Measurements from ENCODE around the gene ABI3BP. TPM values are rescaled to one million over a fixed set of nuclear protein-coding genes. Genes with fewer than 3 reads are reported as not detected.

The ABI3BP gene
- total RNA-seq, 2 experiments from 2014 or later: not detected

GRCh38 chr3:100804631-100805030 lies 188.6 kb downstream of the ABI3BP start:
- Mint-ChIP-seq H3K4me3 (no peak overlapping the region), H3K36me3 (ENCODE audit: low read depth) (no peaks in the 10 kb centered on the region), H3K9me3 (no peaks in the 10 kb centered on the region), H3K4me1 (ENCODE audit: low read depth) (no peaks in the 10 kb centered on the region), H3K27ac (no peak overlapping the region), H3K27me3 (peaks cover 14% of the 10 kb centered on the region)
- no peak for TF ChIP-seq CTCF (IDR thresholded peaks at IDR 0.05)
- ChIA-PET CTCF (no interaction called here), POLR2A (no interaction called here)
- DNase-seq (no peak), ATAC-seq (no peak)
- intact Hi-C loops (cut with micrococcal nuclease): no loop called here

- H3K4me3 Mint-ChIP-seq: no peak overlapping the region
- no peak overlapping the region for H3K27ac Mint-ChIP-seq
- no peaks in the 10 kb centered on the region for H3K9me3 Mint-ChIP-seq
- CTCF ChIA-PET: no interaction called here
- ATAC-seq: no peak
- TF ChIP-seq CTCF (IDR thresholded peaks at IDR 0.05): no peak
- intact Hi-C loops (cut with micrococcal nuclease): no loop called here
- no peaks in the 10 kb centered on the region for H3K36me3 Mint-ChIP-seq (ENCODE audit: low read depth)
- H3K27me3 Mint-ChIP-seq: peaks cover 9% of the 10 kb centered on the region
- DNase-seq: no peak
- H3K4me1 Mint-ChIP-seq (ENCODE audit: low read depth): no peaks in the 10 kb centered on the region
- POLR2A ChIA-PET: no interaction called here
These were observed 189.5 kb downstream of the ABI3BP start for GRCh38 chr3:100803711-100804110.

GRCh38 chr3:100802126-100802525 lies 191.1 kb downstream of the ABI3BP start:
- ChIA-PET CTCF (no interaction called here), POLR2A (no interaction called here)
- H3K4me1 Mint-ChIP-seq (ENCODE audit: low read depth): no peaks in the 10 kb centered on the region
- no peak overlapping the region for H3K27ac Mint-ChIP-seq
- DNase-seq (no peak), ATAC-seq (no peak)
- H3K27me3 Mint-ChIP-seq: peaks cover 9% of the 10 kb centered on the region
- TF ChIP-seq CTCF (IDR thresholded peaks at IDR 0.05): no peak
- no peaks in the 10 kb centered on the region for H3K36me3 Mint-ChIP-seq (ENCODE audit: low read depth)
- no peaks in the 10 kb centered on the region for H3K9me3 Mint-ChIP-seq
- intact Hi-C loops (cut with micrococcal nuclease): no loop called here
- no peak overlapping the region for H3K4me3 Mint-ChIP-seq

- intact Hi-C loops (cut with micrococcal nuclease): no loop called here
- ChIA-PET POLR2A (no interaction called here), CTCF (interaction anchor here (2.0 kb wide), 1 partner anchor 21 kb away, joined by 6 read pairs; no protein-coding TSS in a partner anchor)
- no peak for TF ChIP-seq CTCF (IDR thresholded peaks at IDR 0.05)
- H3K27ac Mint-ChIP-seq: no peak overlapping the region
- no peak for DNase-seq
- peaks cover 4% of the 10 kb centered on the region for H3K4me1 Mint-ChIP-seq (ENCODE audit: low read depth)
- no peaks in the 10 kb centered on the region for H3K36me3 Mint-ChIP-seq (ENCODE audit: low read depth)
- no peak for ATAC-seq
- H3K9me3 Mint-ChIP-seq: no peaks in the 10 kb centered on the region
- no peaks in the 10 kb centered on the region for H3K27me3 Mint-ChIP-seq
- H3K4me3 Mint-ChIP-seq: no peak overlapping the region
These were observed 195.2 kb downstream of the ABI3BP start for GRCh38 chr3:100798012-100798411.

- Mint-ChIP-seq H3K27me3 (peaks cover 3% of the 10 kb centered on the region), H3K4me3 (no peak overlapping the region), H3K27ac (no peak overlapping the region), H3K36me3 (ENCODE audit: low read depth) (no peaks in the 10 kb centered on the region), H3K9me3 (no peaks in the 10 kb centered on the region), H3K4me1 (ENCODE audit: low read depth) (peaks cover 4% of the 10 kb centered on the region)
- ATAC-seq: no peak
- DNase-seq: no peak
- TF ChIP-seq CTCF (IDR thresholded peaks at IDR 0.05): peak; percentile 35
- CTCF ChIA-PET: interaction anchor here (0.9 to 2.0 kb wide), 15 partner anchors 10 to 334 kb away, joined by 3 to 18 read pairs (median 4); no protein-coding TSS in a partner anchor
- POLR2A ChIA-PET: no interaction called here
- intact Hi-C loops (cut with micrococcal nuclease): no loop called here
These were observed 196.7 kb downstream of the ABI3BP start for GRCh38 chr3:100796556-100796955.
